ENCODE results near the gene DLGAP3. TPM values are rescaled to one million over a fixed set of nuclear protein-coding genes. Genes with fewer than 3 reads are reported as not detected.

The DLGAP3 gene
- total RNA-seq, 1 donor from 2014 or later = not detected

DNA sequence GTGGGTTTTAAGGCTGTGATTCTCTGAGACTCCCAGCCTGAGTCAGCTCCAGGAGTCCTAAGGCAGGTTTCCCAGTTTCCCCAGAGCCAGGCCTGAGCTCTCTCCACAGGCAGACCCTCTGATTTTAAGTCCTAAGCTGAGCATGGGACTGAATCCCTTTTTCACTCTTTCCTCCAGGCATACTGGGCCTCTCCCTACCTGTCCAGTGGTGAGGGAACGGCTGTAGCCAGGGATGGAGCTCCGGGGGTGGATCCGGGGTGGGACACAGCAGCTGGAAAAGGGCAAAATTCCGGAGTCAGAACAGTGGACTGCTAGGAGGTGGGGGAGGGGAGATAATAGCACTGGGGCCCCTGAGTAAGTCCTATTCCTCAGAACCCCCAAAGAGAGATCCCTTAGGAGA is 30.0 kb downstream of the DLGAP3 start:
- TF ChIP-seq POLR2AphosphoS5 (IDR thresholded peaks at IDR 0.05; ENCODE audit: insufficient read depth in 1 of 2, low read depth in 1 of 2) (no peak), POLR2A (IDR thresholded peaks at IDR 0.05) (no peak)
- TF ChIP-seq, protein P1, sequence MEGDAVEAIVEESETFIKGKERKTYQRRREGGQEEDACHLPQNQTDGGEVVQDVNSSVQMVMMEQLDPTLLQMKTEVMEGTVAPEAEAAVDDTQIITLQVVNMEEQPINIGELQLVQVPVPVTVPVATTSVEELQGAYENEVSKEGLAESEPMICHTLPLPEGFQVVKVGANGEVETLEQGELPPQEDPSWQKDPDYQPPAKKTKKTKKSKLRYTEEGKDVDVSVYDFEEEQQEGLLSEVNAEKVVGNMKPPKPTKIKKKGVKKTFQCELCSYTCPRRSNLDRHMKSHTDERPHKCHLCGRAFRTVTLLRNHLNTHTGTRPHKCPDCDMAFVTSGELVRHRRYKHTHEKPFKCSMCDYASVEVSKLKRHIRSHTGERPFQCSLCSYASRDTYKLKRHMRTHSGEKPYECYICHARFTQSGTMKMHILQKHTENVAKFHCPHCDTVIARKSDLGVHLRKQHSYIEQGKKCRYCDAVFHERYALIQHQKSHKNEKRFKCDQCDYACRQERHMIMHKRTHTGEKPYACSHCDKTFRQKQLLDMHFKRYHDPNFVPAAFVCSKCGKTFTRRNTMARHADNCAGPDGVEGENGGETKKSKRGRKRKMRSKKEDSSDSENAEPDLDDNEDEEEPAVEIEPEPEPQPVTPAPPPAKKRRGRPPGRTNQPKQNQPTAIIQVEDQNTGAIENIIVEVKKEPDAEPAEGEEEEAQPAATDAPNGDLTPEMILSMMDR (IDR thresholded peaks at IDR 0.05) = no peak
- intact Hi-C loops (cut with DNase I) = no loop called here

GRCh38 chr1:34898330-34898761 is 31.1 kb downstream of the DLGAP3 start:
- no peak for DNase-seq (ENCODE audit: extremely low spot score in 2 of 2)
- no peaks in the 10 kb centered on the region for H3K9me3 ChIP-seq
- no peaks in the 10 kb centered on the region for H3K4me1 ChIP-seq
- no peak overlapping the region for H3K4me3 ChIP-seq
- H3K36me3 ChIP-seq = no peaks in the 10 kb centered on the region
- intact Hi-C loops (cut with DNase I) = no loop called here
- H3K27ac ChIP-seq = no peak overlapping the region
- TF ChIP-seq, protein P1 (IDR thresholded peaks at IDR 0.05) = no peak
- TF ChIP-seq POLR2A (IDR thresholded peaks at IDR 0.05) = no peak
- TF ChIP-seq POLR2AphosphoS5 (IDR thresholded peaks at IDR 0.05; ENCODE audit: insufficient read depth in 1 of 2, low read depth in 1 of 2) = no peak
- H3K27me3 ChIP-seq = no peaks in the 10 kb centered on the region

More for the DNA sequence above, 30.0 kb downstream of the DLGAP3 start:
- no peak for DNase-seq (ENCODE audit: extremely low spot score in 2 of 2)
- Histone ChIP-seq H3K27me3 (no peaks in the 10 kb centered on the region), H3K4me3 (no peak overlapping the region), H3K36me3 (no peaks in the 10 kb centered on the region), H3K9me3 (no peaks in the 10 kb centered on the region), H3K27ac (no peak overlapping the region), H3K4me1 (no peaks in the 10 kb centered on the region)

DNA sequence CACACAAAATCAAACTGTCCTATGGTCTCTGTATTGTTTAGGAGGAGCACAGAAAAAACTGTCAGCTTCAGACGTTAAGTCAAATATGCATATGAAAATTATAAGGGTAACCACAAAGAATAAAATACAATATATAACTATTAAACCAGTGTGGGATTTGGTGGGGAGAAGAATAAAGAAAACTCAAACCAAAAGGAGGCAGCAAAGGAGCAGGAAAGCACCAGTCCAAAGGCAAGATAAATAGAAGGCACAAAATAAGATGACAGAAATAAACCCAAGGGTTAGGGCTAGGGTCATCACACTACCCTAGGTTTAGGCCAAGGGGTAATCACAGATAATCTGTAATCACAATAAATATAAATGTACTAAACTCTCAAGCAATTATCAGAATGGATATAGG is 32.8 kb downstream of the DLGAP3 start:
- DNase-seq (ENCODE audit: extremely low spot score in 2 of 2) = no peak

GRCh38 chr1:34889705-34890104 is 39.7 kb downstream of the DLGAP3 start:
- Histone ChIP-seq H3K4me1 (peaks cover 11% of the 10 kb centered on the region), H3K9me3 (no peaks in the 10 kb centered on the region), H3K36me3 (no peaks in the 10 kb centered on the region), H3K27ac (no peak overlapping the region), H3K4me3 (no peak overlapping the region), H3K27me3 (no peaks in the 10 kb centered on the region)
- TF ChIP-seq POLR2A (IDR thresholded peaks at IDR 0.05) = no peak
- no peak for TF ChIP-seq POLR2AphosphoS5 (IDR thresholded peaks at IDR 0.05; ENCODE audit: insufficient read depth in 1 of 2, low read depth in 1 of 2)
- TF ChIP-seq, protein P1 (IDR thresholded peaks at IDR 0.05) = no peak
- no peak for DNase-seq (ENCODE audit: extremely low spot score in 2 of 2)
- intact Hi-C loops (cut with DNase I) = no loop called here

More for the DNA sequence above, 32.8 kb downstream of the DLGAP3 start:
- TF ChIP-seq POLR2A (IDR thresholded peaks at IDR 0.05) = no peak
- TF ChIP-seq POLR2AphosphoS5 (IDR thresholded peaks at IDR 0.05; ENCODE audit: insufficient read depth in 1 of 2, low read depth in 1 of 2) = no peak
- TF ChIP-seq, protein P1 (IDR thresholded peaks at IDR 0.05) = no peak
- no peak overlapping the region for H3K27ac ChIP-seq
- no peak overlapping the region for H3K4me3 ChIP-seq
- no peaks in the 10 kb centered on the region for H3K4me1 ChIP-seq
- H3K27me3 ChIP-seq = no peaks in the 10 kb centered on the region
- intact Hi-C loops (cut with DNase I) = no loop called here
- no peaks in the 10 kb centered on the region for H3K36me3 ChIP-seq
- no peaks in the 10 kb centered on the region for H3K9me3 ChIP-seq

GRCh38 chr1:34887593-34887992 is 41.9 kb downstream of the DLGAP3 start:
- no peaks in the 10 kb centered on the region for H3K27me3 ChIP-seq
- TF ChIP-seq POLR2A (IDR thresholded peaks at IDR 0.05) = no peak
- TF ChIP-seq, protein P1 (IDR thresholded peaks at IDR 0.05) = no peak
- TF ChIP-seq POLR2AphosphoS5 (IDR thresholded peaks at IDR 0.05; ENCODE audit: insufficient read depth in 1 of 2, low read depth in 1 of 2) = no peak
- H3K36me3 ChIP-seq = no peaks in the 10 kb centered on the region
- no peak overlapping the region for H3K27ac ChIP-seq
- no peak overlapping the region for H3K4me3 ChIP-seq
- peaks cover 11% of the 10 kb centered on the region for H3K4me1 ChIP-seq
- no peak for DNase-seq (ENCODE audit: extremely low spot score in 2 of 2)
- intact Hi-C loops (cut with DNase I) = no loop called here
- no peaks in the 10 kb centered on the region for H3K9me3 ChIP-seq
